AG09319 (cell line): Measurements from ENCODE around the gene ADK.

ENCODE experiments used
- DNase-seq: peaks from one replicate; pipeline ENCODE4 v3.0.0-alpha.2; 2010; ENCODE audit warnings: low read depth; ENCODE audit errors: extremely low read depth
- TF ChIP-seq, protein P1 (sequence below): IDR thresholded peaks from 2 replicates; pipeline ENCODE4 v1.5.1; 2011; ENCODE audit warnings: low read depth, mild to moderate bottlenecking, inconsistent platforms, low read length, moderate library complexity

Gene ADK

DNA sequence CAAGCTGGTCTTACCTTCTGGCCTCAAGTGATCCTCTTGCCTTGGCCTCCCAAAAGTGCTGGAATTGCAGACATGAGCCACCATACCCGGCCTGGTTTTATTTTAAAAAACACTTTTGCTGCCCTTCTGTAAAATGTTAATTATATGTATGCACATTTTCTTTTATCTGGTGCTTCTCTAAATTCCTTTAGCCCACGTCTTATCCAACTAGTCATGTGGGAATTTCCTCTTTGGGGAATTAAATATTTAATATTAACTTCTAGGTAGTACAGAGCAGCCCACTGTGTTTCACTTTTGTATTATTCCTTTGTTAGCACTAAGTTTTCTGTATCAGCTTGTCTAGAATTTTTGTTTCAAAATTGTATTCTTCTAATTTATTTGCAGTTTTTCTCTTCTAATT is 493.7 kb downstream of the ADK start:
- TF ChIP-seq, protein P1, sequence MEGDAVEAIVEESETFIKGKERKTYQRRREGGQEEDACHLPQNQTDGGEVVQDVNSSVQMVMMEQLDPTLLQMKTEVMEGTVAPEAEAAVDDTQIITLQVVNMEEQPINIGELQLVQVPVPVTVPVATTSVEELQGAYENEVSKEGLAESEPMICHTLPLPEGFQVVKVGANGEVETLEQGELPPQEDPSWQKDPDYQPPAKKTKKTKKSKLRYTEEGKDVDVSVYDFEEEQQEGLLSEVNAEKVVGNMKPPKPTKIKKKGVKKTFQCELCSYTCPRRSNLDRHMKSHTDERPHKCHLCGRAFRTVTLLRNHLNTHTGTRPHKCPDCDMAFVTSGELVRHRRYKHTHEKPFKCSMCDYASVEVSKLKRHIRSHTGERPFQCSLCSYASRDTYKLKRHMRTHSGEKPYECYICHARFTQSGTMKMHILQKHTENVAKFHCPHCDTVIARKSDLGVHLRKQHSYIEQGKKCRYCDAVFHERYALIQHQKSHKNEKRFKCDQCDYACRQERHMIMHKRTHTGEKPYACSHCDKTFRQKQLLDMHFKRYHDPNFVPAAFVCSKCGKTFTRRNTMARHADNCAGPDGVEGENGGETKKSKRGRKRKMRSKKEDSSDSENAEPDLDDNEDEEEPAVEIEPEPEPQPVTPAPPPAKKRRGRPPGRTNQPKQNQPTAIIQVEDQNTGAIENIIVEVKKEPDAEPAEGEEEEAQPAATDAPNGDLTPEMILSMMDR, result no peak

GRCh38 chr10:74645692-74646091 is 494.7 kb downstream of the ADK start:
- TF ChIP-seq, protein P1, result no peak

More for the DNA sequence above, 493.7 kb downstream of the ADK start:
- DNase-seq, result no peak

DNA sequence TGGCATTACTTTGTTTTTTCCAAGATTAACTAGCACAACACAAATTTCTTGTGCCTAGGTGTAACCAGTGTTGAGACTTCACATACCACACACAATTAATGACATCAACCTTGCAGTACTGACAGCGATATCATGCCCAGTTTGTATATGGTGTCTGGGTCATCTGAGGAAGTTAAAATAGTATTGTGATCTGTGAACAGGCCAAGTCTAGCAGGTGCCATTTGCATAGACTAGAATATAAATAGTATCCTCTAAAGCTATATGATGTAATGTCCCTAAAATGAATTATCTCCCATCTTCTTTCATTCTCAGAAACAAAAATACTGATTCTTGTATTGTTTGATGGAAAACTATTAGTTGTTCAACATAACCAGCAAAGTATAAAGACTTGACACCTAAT is 499.6 kb downstream of the ADK start:
- DNase-seq, result no peak
- TF ChIP-seq, protein P1, result no peak

More at GRCh38 chr10:74645692-74646091, 494.7 kb downstream of the ADK start:
- no peak for DNase-seq

GRCh38 chr10:74651565-74651964 is 500.5 kb downstream of the ADK start:
- TF ChIP-seq, protein P1, result no peak

GRCh38 chr10:74652664-74653063 is 501.6 kb downstream of the ADK start:
- DNase-seq, result no peak
- TF ChIP-seq, protein P1, result no peak

More at GRCh38 chr10:74651565-74651964, 500.5 kb downstream of the ADK start:
- DNase-seq, result no peak

GRCh38 chr10:74658511-74658910 is 507.5 kb downstream of the ADK start:
- DNase-seq, result no peak
- TF ChIP-seq, protein P1, result no peak

DNA sequence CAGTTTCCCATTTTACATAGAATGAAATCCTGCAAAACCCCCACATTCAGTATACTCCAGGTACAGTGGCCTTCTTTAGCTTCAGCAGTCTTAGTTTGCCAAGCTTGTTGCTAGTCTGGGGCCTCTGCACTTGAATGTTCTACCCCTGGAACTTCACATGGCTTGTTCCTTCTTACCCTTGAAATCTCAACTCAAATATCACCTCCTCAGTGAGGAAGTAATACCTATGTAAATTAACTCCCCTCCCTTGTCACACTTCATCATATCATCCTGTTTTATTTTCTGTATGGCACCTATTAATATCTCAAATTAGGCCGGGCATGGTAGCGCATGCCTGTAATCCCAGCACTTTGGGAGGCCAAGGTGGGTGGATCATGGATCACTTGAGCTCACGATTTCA is 511.6 kb downstream of the ADK start:
- TF ChIP-seq, protein P1, result no peak
- DNase-seq, result no peak
